Right ventricle myocardium superior (tissue), 1 donor: ENCODE results near the gene TGFB2. TPM values are rescaled to one million over a fixed set of nuclear protein-coding genes. Genes with fewer than 3 reads are reported as not detected.

ENCODE experiments used
- ATAC-seq: fragments of 200-7000 bp; cut with Tn5 transposase; one replicate; pipeline ENCODE4 v1.9.1; 2020; ENCODE audit warnings: mild to moderate bottlenecking; ENCODE audit not compliant: poor library complexity
- DNase-seq: peaks from one replicate; pipeline ENCODE4 v3.0.0-alpha.2; 2020
- intact Hi-C: fragments of 100-400 bp; cut with DNase I; formaldehyde crosslinking; loops from one replicate; pipeline ENCODE4 v1.11.2; 2022
- total RNA-seq: library from RNA; stranded (reverse); fragmentation: NEBNext Ultra II Directional; extraction: Animal tissue kit (Norgen Biotek cat#: 25700); gene quantifications from one replicate; pipeline ENCODE4 v1.2.1, GENCODE V29; 2021
- donor health status: DM: no; HTN: yes; CAD: no; lungs with severe emphysema.

The TGFB2 gene
- total RNA-seq, 1 donor from 2014 or later: 1.5 TPM

DNA sequence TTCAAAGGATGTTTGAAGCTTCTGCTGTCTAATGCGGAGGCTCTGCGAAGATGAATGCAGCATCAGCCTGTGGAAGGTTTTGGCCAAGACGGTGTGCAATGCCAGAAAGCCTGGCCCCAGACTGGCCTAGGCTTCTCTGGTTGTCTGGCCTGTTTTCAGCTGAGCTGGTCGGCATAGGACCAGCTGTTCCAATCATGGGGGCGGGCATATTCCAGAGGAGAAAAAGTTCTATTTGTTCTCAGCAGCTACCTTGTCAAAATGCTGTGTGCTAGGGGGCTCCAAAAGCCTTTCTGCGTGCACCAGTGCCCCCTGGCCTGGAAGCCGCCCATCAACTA lies 57.6 kb downstream of the TGFB2 start:
- intact Hi-C loops: no loop called here
- ATAC-seq: no peak

DNA sequence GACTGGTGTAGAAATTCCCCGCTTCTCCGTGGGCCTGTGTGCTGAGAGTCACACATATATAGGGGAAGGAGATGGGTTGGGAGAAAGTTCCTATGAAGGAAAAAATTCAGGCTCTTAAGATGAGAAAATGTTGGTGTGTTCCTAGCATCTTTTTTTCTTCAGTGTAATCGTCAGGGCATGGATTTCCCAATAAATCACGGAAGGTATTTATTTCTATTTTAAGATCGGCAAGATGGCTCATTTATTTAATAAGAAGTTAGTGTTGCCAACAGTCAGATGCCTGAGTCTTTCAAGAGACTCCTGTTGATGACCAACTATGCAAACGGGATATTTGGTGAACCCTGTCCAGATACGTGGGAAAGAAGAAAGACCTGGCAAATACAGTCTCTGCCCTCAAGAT lies 58.2 kb downstream of the TGFB2 start:
- intact Hi-C loops: no loop called here
- DNase-seq (no peak), ATAC-seq (no peak)

More for the DNA sequence above, 57.6 kb downstream of the TGFB2 start:
- DNase-seq: no peak

DNA sequence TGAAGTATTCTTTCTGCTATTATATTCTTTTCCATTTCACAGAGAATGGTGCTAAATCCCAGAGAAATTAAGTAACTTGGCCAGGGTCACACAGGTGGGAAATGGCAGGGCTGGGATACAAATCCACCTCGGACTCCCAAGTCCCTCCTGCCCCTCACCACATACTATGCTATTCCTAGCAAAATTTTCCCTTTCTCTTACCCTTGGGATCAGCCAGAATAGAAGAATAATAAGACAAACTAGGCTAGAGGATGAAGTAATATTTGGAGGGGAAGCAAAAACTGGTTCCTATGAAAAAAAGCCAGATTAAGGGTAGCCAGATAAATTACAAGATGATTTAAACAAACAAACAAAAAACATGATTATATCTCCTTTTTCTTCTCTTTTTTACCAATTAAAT lies 62.5 kb downstream of the TGFB2 start:
- intact Hi-C loops: no loop called here
- ATAC-seq (peak; percentile 76), DNase-seq (no peak)

DNA sequence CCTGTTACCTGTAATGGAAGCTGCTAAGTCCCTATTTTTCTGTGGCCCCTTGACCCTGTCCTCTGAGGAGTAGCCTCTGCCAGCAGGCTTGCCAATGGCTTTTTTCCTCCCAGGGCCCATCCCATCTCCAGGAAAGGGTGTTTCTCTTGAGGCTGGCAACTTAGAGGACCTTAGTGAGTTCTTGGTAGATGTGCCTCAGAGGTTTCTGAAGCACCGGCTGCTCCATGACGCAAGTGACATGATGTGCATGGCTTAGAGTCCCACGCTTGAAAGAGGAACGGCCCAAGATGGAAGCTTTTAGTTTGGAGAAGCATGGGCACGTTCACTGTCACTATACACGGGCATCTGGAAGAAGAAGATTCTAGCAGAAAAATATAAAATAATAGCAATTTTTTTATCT lies 63.0 kb downstream of the TGFB2 start:
- intact Hi-C loops: no loop called here
- DNase-seq (no peak), ATAC-seq (peak; percentile 58)

DNA sequence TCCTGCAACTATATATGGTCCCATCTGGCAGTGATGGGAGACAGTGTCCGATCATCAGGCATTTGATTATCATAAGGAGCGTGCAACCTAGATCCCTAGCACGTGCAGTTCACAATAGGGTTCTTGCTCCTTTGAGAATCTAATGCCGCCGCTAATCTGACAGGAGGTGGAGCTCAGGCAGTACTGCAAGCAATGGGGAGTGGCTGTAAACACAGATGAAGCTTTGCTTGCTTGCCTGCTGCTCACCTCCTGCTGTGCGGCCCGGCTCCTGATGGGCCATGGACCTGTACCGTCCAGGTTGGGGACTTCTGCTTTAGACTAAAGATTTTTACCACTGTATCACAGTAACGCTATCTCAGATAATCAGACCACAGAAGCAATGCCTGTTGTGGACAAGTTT lies 63.8 kb downstream of the TGFB2 start:
- DNase-seq: no peak
- ATAC-seq: no peak
- intact Hi-C loops: no loop called here

DNA sequence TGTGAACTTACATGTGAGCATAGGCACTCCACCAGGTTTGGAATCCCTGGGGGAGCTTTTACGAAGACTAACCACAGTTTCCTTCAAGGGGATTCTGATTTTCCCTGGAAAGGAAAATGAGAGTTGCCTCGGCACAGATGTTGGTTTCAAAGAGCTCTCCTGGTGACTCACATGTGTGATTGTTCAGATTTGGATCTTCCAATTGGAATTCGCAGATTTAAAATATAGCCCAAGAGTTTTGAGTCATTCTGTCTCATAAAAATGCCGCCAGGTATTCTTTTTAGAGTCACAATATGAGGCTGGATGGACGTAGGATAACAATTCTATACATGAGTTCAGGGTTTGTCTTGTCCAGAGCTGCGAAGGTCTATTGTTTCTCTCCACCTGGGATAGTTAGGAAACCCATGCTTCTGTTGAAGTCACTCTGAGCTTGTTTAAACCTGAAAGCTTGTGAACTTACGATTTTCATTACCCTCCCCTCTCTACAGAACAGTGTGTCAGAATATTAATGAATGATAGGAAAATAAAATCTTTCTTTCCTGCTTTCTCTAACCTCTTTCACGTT lies 64.9 kb downstream of the TGFB2 start:
- ATAC-seq: no peak
- no peak for DNase-seq
- intact Hi-C loops: no loop called here

DNA sequence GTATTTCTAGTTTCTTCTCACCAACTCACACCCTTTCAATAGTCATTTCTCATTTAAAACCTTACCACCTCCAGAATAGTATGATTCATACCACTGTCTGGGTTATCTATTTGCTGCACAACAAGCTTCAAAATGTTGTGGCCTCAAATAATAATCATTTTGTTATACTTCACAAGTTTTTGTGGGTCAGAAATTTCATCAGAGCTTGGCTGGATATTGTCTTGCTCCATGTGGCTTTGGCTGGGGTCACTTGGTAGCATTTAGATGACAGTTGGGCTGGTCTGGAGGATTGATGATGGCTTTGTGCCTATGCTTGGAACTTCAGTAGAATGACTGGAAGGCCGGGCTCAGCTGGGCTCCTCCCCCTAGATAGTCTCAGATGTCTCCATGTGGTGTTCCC lies 66.0 kb downstream of the TGFB2 start:
- intact Hi-C loops: no loop called here
- no peak for DNase-seq
- no peak for ATAC-seq

DNA sequence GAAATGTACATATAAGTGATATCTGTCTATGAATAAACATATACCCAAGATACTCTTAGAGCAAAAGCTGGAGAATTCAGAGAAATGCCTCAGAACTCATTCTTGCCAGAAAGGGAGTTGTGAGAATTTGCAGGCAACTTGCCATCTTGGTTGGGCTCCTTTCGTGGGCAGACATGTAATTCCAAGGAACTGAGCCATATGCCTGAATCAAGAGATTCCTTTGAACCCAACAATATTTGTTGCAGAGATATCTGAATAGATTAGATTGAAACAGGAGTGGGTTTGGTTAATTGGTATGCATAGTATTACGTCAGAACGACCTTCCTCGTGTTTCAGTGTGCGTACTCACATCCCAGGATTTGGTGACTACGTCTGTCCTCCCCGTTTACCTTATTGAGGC lies 67.0 kb downstream of the TGFB2 start:
- intact Hi-C loops: no loop called here
- DNase-seq (no peak), ATAC-seq (no peak)

DNA sequence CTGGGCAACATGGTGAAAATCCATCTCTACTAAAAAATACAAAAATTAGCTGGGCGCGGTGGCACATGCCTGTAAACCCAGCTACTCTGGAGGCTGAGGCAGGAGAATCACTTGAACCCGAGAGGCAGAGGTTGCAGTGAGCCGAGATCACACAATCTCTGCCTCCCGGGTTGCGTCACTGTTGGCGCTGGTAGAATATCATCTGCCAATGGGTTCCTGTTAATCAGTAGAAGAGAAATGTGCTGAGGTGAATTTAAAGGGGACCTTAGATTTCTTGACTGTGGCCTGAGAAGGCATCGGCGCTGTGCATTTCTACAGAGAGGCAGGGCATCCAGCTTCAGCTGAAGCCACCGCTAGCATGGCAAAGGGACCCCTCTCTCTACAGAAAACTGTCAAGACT lies 68.0 kb downstream of the TGFB2 start:
- intact Hi-C loops: no loop called here
- DNase-seq (no peak), ATAC-seq (no peak)

DNA sequence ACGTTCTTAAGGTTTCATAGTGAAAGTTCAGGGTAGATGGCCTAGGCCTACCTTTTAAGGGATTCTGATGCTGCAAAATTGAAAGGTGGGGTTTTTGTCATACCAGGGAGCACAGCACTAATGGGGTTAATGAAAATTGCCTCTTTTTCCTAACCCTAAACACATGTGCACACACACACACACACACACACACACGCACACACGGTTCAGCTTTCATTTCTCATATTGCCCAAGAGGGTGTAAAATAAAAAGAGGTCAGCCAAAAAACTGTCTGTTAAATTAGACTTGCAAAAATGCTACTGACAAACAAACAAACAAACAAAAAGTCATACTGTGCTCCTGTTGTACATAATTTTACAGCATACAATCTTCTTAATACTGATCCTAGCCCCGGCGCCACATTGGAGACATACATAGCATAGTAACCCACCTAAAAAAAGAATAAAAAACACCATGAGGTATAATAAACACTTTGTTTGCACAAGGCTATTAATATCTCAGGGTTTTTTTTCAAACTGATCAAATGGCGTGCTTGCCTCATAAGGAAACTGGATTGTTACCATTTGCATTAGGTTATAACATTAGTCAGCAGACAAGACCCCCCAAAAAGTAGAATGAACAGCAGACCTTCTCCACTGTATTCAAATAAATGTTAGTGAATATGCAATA lies 69.1 kb downstream of the TGFB2 start:
- no peak for DNase-seq
- ATAC-seq: no peak
- intact Hi-C loops: no loop called here

DNA sequence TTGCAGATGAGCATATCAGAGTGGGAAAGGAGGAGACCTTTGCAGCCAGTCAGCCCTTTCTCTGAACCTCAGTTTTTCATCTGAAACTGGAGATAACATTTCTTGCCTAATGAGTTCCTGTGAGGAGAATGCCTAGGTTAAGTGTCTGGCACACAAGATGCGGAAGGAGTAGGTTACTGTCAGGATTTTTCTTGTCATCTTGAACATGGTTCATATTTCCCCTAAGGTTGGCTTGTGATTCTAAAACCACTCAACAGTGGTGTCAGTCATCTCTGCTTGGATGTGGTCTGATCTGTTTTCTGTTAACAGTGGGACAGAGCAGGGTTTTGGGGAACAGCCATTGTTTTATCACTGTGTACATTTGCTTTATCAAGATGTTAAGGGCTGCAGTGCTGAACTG lies 70.6 kb downstream of the TGFB2 start:
- DNase-seq: no peak
- ATAC-seq: no peak

DNA sequence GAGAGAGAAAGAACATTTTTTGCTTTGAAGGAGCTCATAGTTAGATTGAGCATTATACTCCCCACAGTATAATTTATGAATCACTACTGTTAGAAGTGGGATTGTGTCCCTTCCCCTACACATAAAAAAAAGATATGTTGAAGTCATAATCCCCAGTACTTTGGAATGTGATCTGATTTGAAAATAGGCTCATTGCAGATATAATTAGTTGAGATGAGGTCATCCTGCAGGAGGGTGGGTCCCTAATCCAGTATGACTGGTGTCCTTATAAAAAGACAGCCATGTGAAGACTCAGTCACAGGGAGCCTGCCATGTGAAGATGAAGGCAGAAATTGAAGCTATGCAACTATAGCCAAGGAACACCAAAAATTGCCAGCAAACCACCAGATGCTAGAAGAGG lies 76.4 kb downstream of the TGFB2 start:
- DNase-seq (no peak), ATAC-seq (no peak)
- intact Hi-C loops: no loop called here

More for the DNA sequence above, 70.6 kb downstream of the TGFB2 start:
- intact Hi-C loops: no loop called here

DNA sequence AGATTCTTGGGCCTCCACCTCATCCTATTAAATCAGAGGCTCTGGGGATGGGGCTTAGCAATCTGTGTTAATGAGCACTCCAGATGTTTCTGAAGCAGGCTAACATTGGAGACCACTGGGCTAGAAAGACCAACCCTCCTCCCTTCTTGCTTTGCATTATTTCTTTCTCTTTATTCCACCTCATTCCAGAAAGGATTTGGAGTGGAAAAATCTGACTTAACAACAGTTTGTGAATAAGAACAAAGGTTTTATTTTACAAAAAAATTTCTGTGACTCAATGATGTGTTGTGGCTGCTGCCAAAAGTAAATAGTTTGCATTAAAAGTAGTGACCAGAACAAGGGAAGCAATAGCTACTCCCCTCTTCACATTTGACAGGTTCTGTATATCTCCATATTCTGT lies 79.4 kb downstream of the TGFB2 start:
- DNase-seq (no peak), ATAC-seq (no peak)
- intact Hi-C loops: no loop called here

DNA sequence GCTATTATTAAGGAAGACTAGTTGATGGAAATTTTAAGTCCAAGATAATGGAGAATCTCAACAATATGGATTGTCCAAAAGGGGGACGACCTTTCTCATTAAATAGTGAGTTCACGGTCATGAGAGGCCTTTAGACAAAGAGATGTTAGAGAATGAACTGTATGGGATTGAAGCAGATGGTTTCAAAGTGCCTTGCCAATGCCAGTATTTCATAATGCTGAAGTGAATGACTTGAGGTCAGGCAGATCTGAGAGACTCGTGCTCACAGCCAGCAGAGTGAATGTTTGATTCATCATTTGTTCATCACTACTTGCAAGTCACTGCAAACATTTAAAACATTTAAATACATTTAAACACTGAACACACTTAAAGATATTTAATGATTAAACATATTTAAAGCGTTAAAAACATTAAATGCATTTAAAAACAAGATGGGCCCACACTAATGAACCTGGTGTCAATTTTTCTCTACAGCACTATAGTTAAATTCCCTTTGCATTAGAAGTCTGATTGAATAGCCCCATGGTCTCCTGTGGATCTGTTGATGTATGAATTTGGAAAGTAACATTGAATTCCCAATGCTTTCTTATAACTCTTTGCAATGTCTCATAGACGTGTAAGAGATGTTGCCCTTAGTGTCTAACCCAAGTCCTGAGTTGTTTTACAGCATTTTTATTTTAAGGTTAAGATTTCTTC lies 80.7 kb downstream of the TGFB2 start:
- intact Hi-C loops: no loop called here
- DNase-seq (no peak), ATAC-seq (peak; percentile 84)

DNA sequence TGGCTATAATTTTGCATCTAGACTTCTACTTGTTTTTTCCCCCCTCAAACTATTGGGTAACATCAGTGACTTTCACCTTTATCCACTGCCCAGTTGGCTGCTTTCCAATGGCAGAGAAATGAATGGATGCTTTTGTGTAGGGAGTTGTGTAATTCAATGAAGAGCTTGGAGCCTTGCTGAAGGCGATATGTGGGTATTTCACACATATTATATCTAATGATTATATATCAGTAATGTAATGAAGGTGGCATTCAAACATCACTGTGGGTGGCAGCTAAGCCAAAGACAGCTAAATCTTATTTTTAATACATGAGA lies 81.2 kb downstream of the TGFB2 start:
- DNase-seq (no peak), ATAC-seq (peak; percentile 84)
- intact Hi-C loops: no loop called here

DNA sequence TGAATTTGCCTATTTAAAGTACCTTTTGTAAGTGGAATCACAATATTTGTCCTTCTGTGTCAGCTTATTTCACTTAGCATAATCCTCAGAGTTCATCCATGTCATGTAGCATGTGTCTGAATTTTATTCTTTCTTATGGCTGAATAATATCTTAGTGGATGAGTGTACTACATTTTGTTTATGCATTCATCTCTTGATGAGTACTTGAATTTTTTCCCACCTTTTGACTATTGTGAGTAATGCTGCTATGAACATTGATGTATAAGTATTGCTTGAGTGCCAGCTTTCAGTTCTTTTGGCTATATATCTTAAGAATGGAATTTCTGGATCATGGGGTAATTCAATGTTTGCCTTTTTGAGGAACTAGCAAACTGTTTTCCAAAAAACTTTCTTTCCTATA lies 84.2 kb downstream of the TGFB2 start:
- ATAC-seq (no peak), DNase-seq (no peak)
- intact Hi-C loops: no loop called here

DNA sequence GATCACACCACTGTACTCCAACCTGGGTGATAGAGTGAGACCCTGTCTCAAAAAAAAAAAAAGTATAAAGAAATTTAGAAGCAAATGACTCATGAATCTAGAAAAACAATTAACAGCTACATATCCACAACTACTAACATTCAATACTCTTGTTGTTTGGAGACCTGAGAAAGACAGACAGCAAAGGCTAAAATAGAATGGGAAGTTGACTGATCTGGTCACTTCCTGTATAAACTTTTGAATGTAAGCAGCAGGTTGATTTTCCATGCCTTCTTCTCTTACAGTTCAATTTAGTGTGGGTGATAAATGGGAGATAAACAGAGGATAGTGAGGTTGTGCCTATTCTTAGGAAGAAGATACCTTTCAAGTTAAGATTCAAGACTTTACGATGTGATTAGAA lies 85.2 kb downstream of the TGFB2 start:
- ATAC-seq: no peak
- intact Hi-C loops: no loop called here
- DNase-seq: no peak

DNA sequence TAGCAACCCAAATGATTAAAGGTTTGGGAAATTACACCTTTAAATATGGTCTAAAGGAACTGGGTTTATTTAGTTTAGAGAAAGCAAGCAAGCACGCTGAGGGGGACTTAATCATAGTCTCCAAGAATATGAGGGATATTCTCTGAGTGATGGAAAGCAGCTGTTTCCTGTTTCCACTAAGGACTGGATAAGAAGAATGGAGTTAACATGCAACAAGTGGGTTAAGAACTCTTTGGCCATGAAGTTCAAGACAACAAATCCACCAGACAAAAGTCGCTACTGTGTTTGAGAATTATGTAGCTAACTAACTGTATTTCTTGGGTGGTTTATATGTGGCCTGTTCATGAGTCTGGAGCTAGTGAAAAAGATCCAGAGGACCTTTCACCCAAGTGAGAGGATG lies 85.7 kb downstream of the TGFB2 start:
- DNase-seq (no peak), ATAC-seq (no peak)
- intact Hi-C loops: no loop called here

DNA sequence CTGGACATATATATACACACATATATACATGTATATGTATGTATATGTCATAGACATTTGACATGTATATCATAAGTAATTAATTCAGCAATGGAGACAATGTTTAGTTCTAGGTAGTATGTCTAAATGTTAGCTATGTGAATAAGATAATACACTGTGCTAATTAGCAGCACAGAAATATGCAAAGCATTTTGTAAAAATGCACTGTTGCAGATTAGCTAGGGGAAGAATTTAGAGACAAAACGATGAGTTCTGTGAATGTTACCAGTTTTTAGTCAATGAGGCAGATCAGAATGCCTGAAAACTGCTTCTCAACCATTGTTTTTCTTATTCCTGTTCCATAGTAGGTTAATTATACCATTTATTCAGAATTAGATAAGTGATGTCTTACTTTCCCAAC lies 86.3 kb downstream of the TGFB2 start:
- no peak for DNase-seq
- ATAC-seq: no peak
- intact Hi-C loops: no loop called here

DNA sequence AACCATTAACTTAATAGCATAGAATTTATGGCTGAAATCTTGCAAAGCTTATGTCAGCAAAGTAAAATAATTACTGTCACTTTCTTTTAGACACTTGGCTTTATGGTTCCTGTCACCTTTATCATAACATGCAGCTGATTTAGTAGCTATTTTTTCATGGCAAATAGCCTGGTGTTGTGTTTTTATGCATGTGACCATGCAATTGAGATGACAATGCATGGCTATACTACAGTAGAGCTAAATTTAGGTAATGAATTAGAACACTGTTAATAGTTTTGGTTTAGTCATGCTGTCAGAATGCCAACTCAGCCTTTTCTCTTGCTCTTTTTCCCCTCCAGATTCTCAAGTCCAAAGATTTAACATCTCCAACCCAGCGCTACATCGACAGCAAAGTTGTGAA lies 88.6 kb downstream of the TGFB2 start:
- intact Hi-C loops: no loop called here
- ATAC-seq: no peak

DNA sequence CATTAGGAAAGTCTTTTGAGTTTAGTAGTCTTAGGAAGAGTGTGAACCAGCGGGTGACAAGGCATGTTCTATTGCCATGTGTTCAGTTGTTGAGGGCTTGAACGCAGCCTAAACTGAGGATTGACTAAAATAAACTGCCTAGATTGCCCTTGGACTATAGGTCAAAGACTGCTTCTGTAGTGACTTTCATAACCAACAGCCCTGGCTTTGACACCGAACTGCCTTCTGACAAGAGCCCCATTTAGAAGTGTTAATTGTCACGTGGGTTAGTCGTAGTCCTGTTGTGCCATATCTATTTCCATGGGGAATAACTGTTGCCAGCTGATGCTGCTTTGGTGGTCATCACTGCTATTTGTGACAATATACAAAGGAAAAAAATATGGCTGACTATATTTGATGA lies 90.4 kb downstream of the TGFB2 start:
- ATAC-seq: no peak
- intact Hi-C loops: no loop called here
- no peak for DNase-seq

More for the DNA sequence above, 88.6 kb downstream of the TGFB2 start:
- DNase-seq: no peak
